ENCODE data around the gene TMEM253.

TMEM253 gene

GRCh38 chr14:21100931-21101330 is at the start of gene TMEM253:
TSS of gene TMEM253 (plus strand) at chr14:21101066. CDS start at chr14:21101344, 278 bp downstream.
- no peak for DNase-seq (ENCODE audit: low read depth)

- no peak for DNase-seq (ENCODE audit: low read depth)
Observed at GRCh38 chr14:21053184-21054122, 47.4 kb upstream of the TMEM253 start.

- no peak for DNase-seq (ENCODE audit: low read depth)
Observed at GRCh38 chr14:21054123-21054767, 46.6 kb upstream of the TMEM253 start.

GRCh38 chr14:21054768-21055145 is 46.1 kb upstream of the TMEM253 start:
- no peak for DNase-seq (ENCODE audit: low read depth)

GRCh38 chr14:21055432-21056117 is 45.3 kb upstream of the TMEM253 start:
- DNase-seq (ENCODE audit: low read depth), result no peak

GRCh38 chr14:21056520-21057163 is 44.2 kb upstream of the TMEM253 start:
- DNase-seq (ENCODE audit: low read depth), result no peak

GRCh38 chr14:21057803-21058675 is 42.8 kb upstream of the TMEM253 start, which contains the start of gene RNASE8:
TSS of gene RNASE8 (plus strand) at chr14:21057822. CDS start at chr14:21057893, 71 bp downstream.
- no peak for DNase-seq (ENCODE audit: low read depth)

- no peak for DNase-seq (ENCODE audit: low read depth)
Observed at GRCh38 chr14:21058903-21059302, 42.0 kb upstream of the TMEM253 start.

GRCh38 chr14:21059842-21060613 is 40.8 kb upstream of the TMEM253 start:
- no peak for DNase-seq (ENCODE audit: low read depth)

GRCh38 chr14:21060614-21061346 is 40.1 kb upstream of the TMEM253 start:
- DNase-seq (ENCODE audit: low read depth), result no peak

- no peak for DNase-seq (ENCODE audit: low read depth)
Observed at GRCh38 chr14:21061347-21061668, 39.6 kb upstream of the TMEM253 start.

- no peak for DNase-seq (ENCODE audit: low read depth)
Observed at GRCh38 chr14:21063479-21063878, 37.4 kb upstream of the TMEM253 start.

GRCh38 chr14:21066882-21067502 is 33.9 kb upstream of the TMEM253 start:
- DNase-seq (ENCODE audit: low read depth), result no peak

GRCh38 chr14:21068521-21069387 is 32.1 kb upstream of the TMEM253 start:
- no peak for DNase-seq (ENCODE audit: low read depth)

- DNase-seq (ENCODE audit: low read depth), result no peak
Observed at GRCh38 chr14:21069388-21070082, 31.3 kb upstream of the TMEM253 start.

- DNase-seq (ENCODE audit: low read depth), result no peak
Observed at GRCh38 chr14:21070083-21070609, 30.7 kb upstream of the TMEM253 start, which contains the start of gene ARHGEF40. TSS of gene ARHGEF40 (plus strand) at chr14:21070304. CDS start at chr14:21070397, 93 bp downstream.

GRCh38 chr14:21070610-21071224 is 30.1 kb upstream of the TMEM253 start:
- DNase-seq (ENCODE audit: low read depth), result no peak

Measured in stimulated activated CD8-positive, alpha-beta memory T cell treated with anti-CD3 and anti-CD28 coated beads, Interleukin-15, amount 100 ng/mL, for 24 hours (primary cell).